HCT116 (cell line): ENCODE results near the gene KIF26B.

Source experiments
- CBX3 ChIP-seq: IDR thresholded peaks from 2 replicates; pipeline ENCODE4 v1.6.1; 2012; ENCODE audit warnings: low read depth
- CEBPB ChIP-seq: IDR thresholded peaks from 2 replicates; pipeline ENCODE4 v1.6.1; 2012; ENCODE audit warnings: low read depth
- ELF1 ChIP-seq: IDR thresholded peaks from 2 replicates; pipeline ENCODE4 v1.6.1; 2012; ENCODE audit warnings: low read depth, borderline replicate concordance
- EZH2 ChIP-seq: fragments of 200-600 bp; sonication (generic); IDR thresholded peaks from 2 replicates; pipeline ENCODE4 v1.6.1; 2017; ENCODE audit warnings: antibody characterized with exemption, mixed run types
- JUND ChIP-seq: IDR thresholded peaks from 2 replicates; pipeline ENCODE4 v1.6.1; 2012
- RAD21 ChIP-seq: IDR thresholded peaks from 2 replicates; pipeline ENCODE4 v1.6.1; 2012; ENCODE audit warnings: low read depth, mild to moderate bottlenecking
- REST ChIP-seq: IDR thresholded peaks from 2 replicates; pipeline ENCODE4 v1.6.1; 2012; ENCODE audit warnings: low read depth
- TF ChIP-seq, protein P1 (sequence below), 3 experiments: fragments of 200-600 bp in 1 of 3; sonication (generic) in 1 of 3; IDR thresholded peaks in 2 of 3; conservative IDR thresholded peaks in 1 of 3; 2 replicates each; pipeline ENCODE4 v1.5.1; 2012 to 2017; ENCODE audit warnings: low read depth in 2 of 3, low read length in 2 of 3, antibody characterized with exemption in 1 of 3, borderline replicate concordance in 1 of 3, control low read depth in 1 of 3, mild to moderate bottlenecking in 1 of 3, mixed read lengths in 1 of 3, mixed run types in 1 of 3, moderate library complexity in 1 of 3; ENCODE audit not compliant: insufficient read depth in 1 of 3

GRCh38 chr1:245550720-245551043, 395.9 kb downstream of the KIF26B start:
- no peak for TF ChIP-seq REST
- no peak for TF ChIP-seq CEBPB
- TF ChIP-seq, protein P1, sequence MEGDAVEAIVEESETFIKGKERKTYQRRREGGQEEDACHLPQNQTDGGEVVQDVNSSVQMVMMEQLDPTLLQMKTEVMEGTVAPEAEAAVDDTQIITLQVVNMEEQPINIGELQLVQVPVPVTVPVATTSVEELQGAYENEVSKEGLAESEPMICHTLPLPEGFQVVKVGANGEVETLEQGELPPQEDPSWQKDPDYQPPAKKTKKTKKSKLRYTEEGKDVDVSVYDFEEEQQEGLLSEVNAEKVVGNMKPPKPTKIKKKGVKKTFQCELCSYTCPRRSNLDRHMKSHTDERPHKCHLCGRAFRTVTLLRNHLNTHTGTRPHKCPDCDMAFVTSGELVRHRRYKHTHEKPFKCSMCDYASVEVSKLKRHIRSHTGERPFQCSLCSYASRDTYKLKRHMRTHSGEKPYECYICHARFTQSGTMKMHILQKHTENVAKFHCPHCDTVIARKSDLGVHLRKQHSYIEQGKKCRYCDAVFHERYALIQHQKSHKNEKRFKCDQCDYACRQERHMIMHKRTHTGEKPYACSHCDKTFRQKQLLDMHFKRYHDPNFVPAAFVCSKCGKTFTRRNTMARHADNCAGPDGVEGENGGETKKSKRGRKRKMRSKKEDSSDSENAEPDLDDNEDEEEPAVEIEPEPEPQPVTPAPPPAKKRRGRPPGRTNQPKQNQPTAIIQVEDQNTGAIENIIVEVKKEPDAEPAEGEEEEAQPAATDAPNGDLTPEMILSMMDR (IDR thresholded peaks at IDR 0.05 in 2 of 3, conservative IDR thresholded peaks at IDR 0.05 in 1 of 3; ENCODE audit: borderline replicate concordance in 1 of 3, insufficient read depth in 1 of 3, low read depth in 2 of 3, low read length in 2 of 3): no peak
- TF ChIP-seq CBX3: no peak
- no peak for TF ChIP-seq JUND
- TF ChIP-seq ELF1: no peak
- TF ChIP-seq EZH2: no peak
- no peak for TF ChIP-seq RAD21
